Keratinocyte (primary cell): ENCODE results near the gene SLCO3A1. TPM values are rescaled to one million over a fixed set of nuclear protein-coding genes. Genes with fewer than 3 reads are reported as not detected.

Experiments used
- DNase-seq: peaks from one replicate; pipeline ENCODE4 v3.0.0-alpha.2; 2011; ENCODE audit warnings: low read depth, missing footprints, low spot score
- FAIRE-seq: peaks from 2 replicates; lab custom pipeline; 2011; peaks lifted over from hg19 to GRCh38; lab: Jason Lieb, UNC
- H2AFZ ChIP-seq: 2 replicates; pipeline ENCODE4 v1.6.0; 2012; ENCODE audit warnings: low read length, control low read depth, inconsistent platforms; ENCODE audit not compliant: control insufficient read depth
- H3K27ac ChIP-seq: 2 replicates; pipeline ENCODE4 v1.5.1; 2011; ENCODE audit warnings: low read length; ENCODE audit not compliant: control insufficient read depth, insufficient read depth
- H3K27me3 ChIP-seq: 3 replicates; pipeline ENCODE4 v1.6.0; 2011; ENCODE audit warnings: low read length; ENCODE audit not compliant: control insufficient read depth, insufficient read depth; ENCODE audit errors: extremely low read depth
- H3K36me3 ChIP-seq, 2 experiments: 2 replicates in 1 of 2; 3 replicates in 1 of 2; pipeline ENCODE4 v1.5.1; 2011; ENCODE audit warnings: low read length in 2 of 2, mild to moderate bottlenecking in 1 of 2; ENCODE audit not compliant: control insufficient read depth in 2 of 2, insufficient read depth in 2 of 2; ENCODE audit errors: extremely low read depth in 1 of 2
- H3K4me1 ChIP-seq: 3 replicates; pipeline ENCODE4 v1.5.1; 2011; ENCODE audit warnings: low read length; ENCODE audit not compliant: control insufficient read depth, insufficient read depth; ENCODE audit errors: extremely low read depth
- H3K4me2 ChIP-seq: 3 replicates; pipeline ENCODE4 v1.6.0; 2011; ENCODE audit warnings: low read depth, low read length; ENCODE audit not compliant: control insufficient read depth, insufficient read depth; ENCODE audit errors: extremely low read depth
- H3K4me3 ChIP-seq, 3 experiments: fragments of 200-600 bp in 1 of 3; sonication (generic) in 1 of 3; 2 replicates in 2 of 3; 3 replicates in 1 of 3; pipeline ENCODE4 v1.5.1; 2011 to 2016; ENCODE audit warnings: low read length in 3 of 3, mild to moderate bottlenecking in 3 of 3, control low read depth in 2 of 3, inconsistent platforms in 1 of 3, low read depth in 1 of 3, mixed read lengths in 1 of 3, mixed run types in 1 of 3, moderate library complexity in 1 of 3; ENCODE audit not compliant: control insufficient read depth in 2 of 3, insufficient read depth in 2 of 3; ENCODE audit errors: extremely low read depth in 1 of 3
- H3K79me2 ChIP-seq: 2 replicates; pipeline ENCODE4 v1.6.0; 2012; ENCODE audit warnings: low read length; ENCODE audit not compliant: control insufficient read depth, insufficient read depth
- H3K9ac ChIP-seq: 3 replicates; pipeline ENCODE4 v1.6.0; 2011; ENCODE audit warnings: low read length; ENCODE audit not compliant: control insufficient read depth, insufficient read depth; ENCODE audit errors: extremely low read depth
- H3K9me1 ChIP-seq: 3 replicates; pipeline ENCODE4 v1.6.0; 2011; ENCODE audit warnings: low read length; ENCODE audit not compliant: control insufficient read depth, insufficient read depth; ENCODE audit errors: extremely low read depth
- H3K9me3 ChIP-seq: 2 replicates; pipeline ENCODE4 v1.5.1; 2012; ENCODE audit warnings: low read depth, low read length; ENCODE audit not compliant: control insufficient read depth
- H4K20me1 ChIP-seq: 3 replicates; pipeline ENCODE4 v1.6.0; 2011; ENCODE audit warnings: low read length; ENCODE audit not compliant: control insufficient read depth, insufficient read depth; ENCODE audit errors: extremely low read depth
- CTCF ChIP-seq, 3 experiments: IDR thresholded peaks in 1 of 3; conservative IDR thresholded peaks in 1 of 3; optimal IDR thresholded peaks in 1 of 3; 2 replicates in 2 of 3; 3 replicates in 1 of 3; pipeline versions ENCODE3 to v1.5.1; 2011; ENCODE audit warnings: low read length in 3 of 3, mild to moderate bottlenecking in 3 of 3, moderate library complexity in 2 of 3, control low read depth in 1 of 3, inconsistent platforms in 1 of 3; ENCODE audit not compliant: insufficient read depth in 2 of 3; ENCODE audit errors: extremely low read depth in 1 of 3
- EZH2 ChIP-seq: IDR thresholded peaks from one replicate; pipeline ENCODE4 v1.6.1; 2012; ENCODE audit warnings: inconsistent platforms, mild to moderate bottlenecking, low read length, moderate library complexity
- dilution Hi-C: fragments of 300-500 bp; cut with MboI; formaldehyde crosslinking; loops from one replicate; pipeline ENCODE4 v1.7.0; 2020; ENCODE audit warnings: low sequenced_read_pairs; ENCODE audit not compliant: extremely low pct_ligation_motif_present
- polyA plus RNA-seq, 5 experiments: library from polyadenylated mRNA; depleted of rRNA in 3 of 5; stranded (reverse) in 3 of 5; stranded (forward) in 1 of 5; unstranded in 1 of 5; fragments of >200 nt; gene quantifications; 1 replicate in 1 of 5; 2 replicates in 3 of 5; 3 replicates in 1 of 5; pipeline versions ENCODE4 v1.2.1 to v1.2.3, GENCODE V29; 2011 to 2012; ENCODE audit warnings: missing spikeins in 2 of 5, low read depth in 1 of 5, low replicate concordance in 1 of 5

Gene SLCO3A1
- polyA plus RNA-seq, 1 donor (not counting 4 experiments of a cell fraction or from before 2014, with no cell fraction given) = 21.3 TPM

- FAIRE-seq (peak; percentile 65), DNase-seq (no peak)
- Histone ChIP-seq H4K20me1 (no peaks in the 10 kb centered on the region), H3K36me3 (no peaks in the 10 kb centered on the region), H3K9me1 (no peaks in the 10 kb centered on the region), H3K4me1 (peaks cover 73% of the 10 kb centered on the region), H3K79me2 (peaks cover 56% of the 10 kb centered on the region), H3K4me2 (peak overlapping the region; percentile 42), H3K4me3 (no peak overlapping the region), H2AFZ (no peak overlapping the region), H3K9ac (peak overlapping the region; percentile 67), H3K27me3 (no peaks in the 10 kb centered on the region), H3K9me3 (no peaks in the 10 kb centered on the region), H3K27ac (peak overlapping the region; percentile 97)
- TF ChIP-seq EZH2 (no peak), CTCF (optimal IDR thresholded peaks at IDR 0.05 in 1 of 3, IDR thresholded peaks at IDR 0.05 in 1 of 3, conservative IDR thresholded peaks at IDR 0.05 in 1 of 3; ENCODE audit: extremely low read depth in 1 of 3, insufficient read depth in 2 of 3, low read length in 3 of 3) (peak; percentile 35 to 44 (median 41))
- dilution Hi-C loops = no loop called here
Measured at GRCh38 chr15:91954292-91954691, 100.8 kb downstream of the SLCO3A1 start.

- Histone ChIP-seq H3K9me3 (no peaks in the 10 kb centered on the region), H3K27ac (peak overlapping the region; percentile 97), H2AFZ (peak overlapping the region; percentile 56), H3K4me1 (peaks cover 60% of the 10 kb centered on the region), H3K79me2 (peaks cover 42% of the 10 kb centered on the region), H3K4me2 (peak overlapping the region; percentile 79), H4K20me1 (no peaks in the 10 kb centered on the region), H3K27me3 (no peaks in the 10 kb centered on the region), H3K9me1 (no peaks in the 10 kb centered on the region), H3K36me3 (no peaks in the 10 kb centered on the region), H3K4me3 (peak overlapping the region in 1 of 3 experiments; percentile 28), H3K9ac (peak overlapping the region; percentile 78)
- DNase-seq (no peak), FAIRE-seq (peak; percentile 95)
- dilution Hi-C loops = no loop called here
- TF ChIP-seq EZH2 (no peak), CTCF (optimal IDR thresholded peaks at IDR 0.05 in 1 of 3, IDR thresholded peaks at IDR 0.05 in 1 of 3, conservative IDR thresholded peaks at IDR 0.05 in 1 of 3; ENCODE audit: extremely low read depth in 1 of 3, insufficient read depth in 2 of 3, low read length in 3 of 3) (no peak)
Measured at GRCh38 chr15:91956026-91956723, 102.7 kb downstream of the SLCO3A1 start.
